ENCODE measurements around the gene NHS.
"Not testable (repeated sequence)": the region's sequence is repeated elsewhere in the genome, so short reads cannot be mapped to it uniquely, and the experiment has no call there.

The NHS gene

DNA sequence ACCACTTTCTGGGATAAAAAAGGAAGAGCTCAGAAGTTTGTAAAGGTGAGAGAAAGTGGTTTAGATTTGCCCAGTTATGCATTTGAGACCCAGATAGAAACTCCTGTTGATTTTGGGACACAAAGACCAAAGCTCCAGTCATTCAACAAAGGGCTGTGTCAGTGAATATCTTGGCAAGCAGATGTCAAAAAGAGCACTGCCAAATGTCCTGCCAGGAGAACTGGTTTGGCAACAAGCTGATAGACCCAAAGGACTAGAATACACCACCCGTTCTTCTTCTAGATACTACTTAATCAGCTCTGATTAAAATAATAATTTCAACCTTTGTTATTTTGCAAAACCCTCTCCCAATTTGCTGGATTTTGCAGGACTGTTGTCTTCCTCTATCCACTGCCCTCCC lies 121.4 kb downstream of the NHS start:
- no peak for DNase-seq (ENCODE audit: low read depth)

- no peak for DNase-seq (ENCODE audit: low read depth)
These were observed 122.2 kb downstream of the NHS start for GRCh38 chrX:17497193-17497592.

DNA sequence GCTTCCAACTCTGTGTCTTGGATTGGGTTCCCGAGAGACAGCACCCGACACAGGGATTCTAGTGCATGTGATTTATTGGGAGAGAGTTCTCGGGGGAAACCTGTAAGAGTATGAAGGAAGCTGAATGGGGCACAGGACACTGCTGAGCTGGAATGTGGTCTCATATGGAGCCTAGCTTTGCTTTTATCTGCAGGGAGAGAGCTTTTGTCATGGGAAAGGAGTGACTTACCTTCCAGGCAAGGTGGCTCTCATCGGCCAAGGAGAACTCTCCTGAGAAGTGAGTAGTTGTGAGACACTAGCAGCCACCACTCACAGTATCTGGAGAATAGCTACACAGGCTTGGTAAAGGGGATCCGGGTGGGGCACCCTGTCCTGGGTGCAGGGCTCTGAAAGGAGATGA lies 124.5 kb downstream of the NHS start:
- DNase-seq (ENCODE audit: low read depth), result no peak

DNA sequence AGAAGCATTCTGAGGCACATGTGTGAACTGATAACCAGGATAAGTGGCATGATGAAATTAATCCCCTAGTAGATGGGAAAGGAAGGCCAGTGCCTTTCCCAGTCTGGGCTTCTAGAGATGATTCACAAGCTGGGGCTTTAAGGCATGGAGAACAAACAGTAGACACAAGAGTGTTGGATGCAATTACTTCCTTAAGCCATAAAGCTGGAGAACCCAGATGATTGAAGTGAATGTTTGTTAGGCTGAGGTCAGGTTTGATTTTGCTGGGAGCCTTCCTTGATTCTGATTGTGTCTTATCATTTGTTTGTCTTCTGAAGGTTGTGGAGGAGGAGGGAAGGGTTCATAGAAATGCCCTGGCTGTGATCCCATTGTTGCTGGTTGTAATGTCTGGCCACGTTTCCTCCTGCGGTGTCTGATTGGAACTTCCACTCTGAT lies 125.2 kb downstream of the NHS start:
- DNase-seq (ENCODE audit: low read depth), result no peak

DNA sequence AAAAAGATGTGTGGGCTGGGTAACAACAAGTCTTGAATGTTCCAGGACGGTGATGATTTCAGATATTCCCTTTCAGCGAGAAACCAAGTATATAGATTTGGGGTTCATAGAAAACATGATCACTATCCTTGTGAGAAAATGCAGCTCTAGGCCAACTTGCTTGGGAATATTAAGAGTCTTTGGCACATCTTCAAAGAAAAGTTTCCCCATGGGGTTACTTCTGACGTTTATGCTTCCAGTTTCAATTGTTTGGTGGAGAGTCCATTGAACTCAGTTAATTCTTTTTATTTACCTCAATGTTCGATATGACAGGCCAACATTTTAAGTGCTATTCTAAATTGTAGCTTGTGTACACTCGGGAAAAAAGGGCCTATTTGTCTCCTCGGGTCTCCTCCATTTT lies 126.7 kb downstream of the NHS start:
- no peak for DNase-seq (ENCODE audit: low read depth)

DNA sequence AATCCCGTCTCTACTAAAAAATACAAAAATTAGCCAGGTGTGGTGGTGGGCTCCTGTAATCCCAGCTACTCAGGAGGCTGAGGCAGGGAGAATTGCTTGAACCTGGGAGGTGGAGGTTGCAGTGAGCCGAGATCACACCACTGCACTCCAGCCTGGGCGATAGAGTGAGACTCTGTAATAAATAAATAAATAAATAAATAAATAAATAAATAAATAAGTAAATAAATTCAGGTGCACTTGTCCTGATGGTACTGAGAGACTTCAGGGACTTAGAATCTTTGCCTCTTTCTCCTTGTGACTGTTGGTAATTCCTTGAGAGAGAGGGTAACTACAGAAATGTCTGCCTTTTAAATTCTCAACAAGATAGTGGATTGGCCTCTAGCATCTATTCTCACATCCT lies 131.4 kb downstream of the NHS start:
- not testable (repeated sequence) for DNase-seq (ENCODE audit: low read depth)

DNA sequence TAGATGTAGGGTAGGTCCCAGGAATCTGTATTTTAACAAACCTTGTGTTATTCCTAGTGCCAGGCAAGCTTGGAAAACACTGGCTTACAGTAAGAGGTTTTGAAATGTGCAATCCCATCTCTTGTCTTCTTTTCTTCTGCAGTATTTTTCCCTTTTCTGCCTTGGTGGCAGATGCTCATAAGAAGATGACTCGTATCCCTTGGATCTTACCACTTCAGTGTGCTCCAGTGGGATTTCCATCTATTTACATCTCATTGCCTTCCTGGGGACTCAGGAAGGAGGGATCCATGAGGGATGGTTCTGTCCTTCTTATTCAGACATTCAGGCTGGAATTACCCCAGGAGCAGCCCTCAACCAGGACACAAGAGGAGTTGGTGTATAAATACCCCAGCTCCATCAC lies 136.6 kb downstream of the NHS start:
- DNase-seq (ENCODE audit: low read depth), result no peak

- no peak for DNase-seq (ENCODE audit: low read depth)
These were observed 144.4 kb downstream of the NHS start for GRCh38 chrX:17519358-17519757.

DNA sequence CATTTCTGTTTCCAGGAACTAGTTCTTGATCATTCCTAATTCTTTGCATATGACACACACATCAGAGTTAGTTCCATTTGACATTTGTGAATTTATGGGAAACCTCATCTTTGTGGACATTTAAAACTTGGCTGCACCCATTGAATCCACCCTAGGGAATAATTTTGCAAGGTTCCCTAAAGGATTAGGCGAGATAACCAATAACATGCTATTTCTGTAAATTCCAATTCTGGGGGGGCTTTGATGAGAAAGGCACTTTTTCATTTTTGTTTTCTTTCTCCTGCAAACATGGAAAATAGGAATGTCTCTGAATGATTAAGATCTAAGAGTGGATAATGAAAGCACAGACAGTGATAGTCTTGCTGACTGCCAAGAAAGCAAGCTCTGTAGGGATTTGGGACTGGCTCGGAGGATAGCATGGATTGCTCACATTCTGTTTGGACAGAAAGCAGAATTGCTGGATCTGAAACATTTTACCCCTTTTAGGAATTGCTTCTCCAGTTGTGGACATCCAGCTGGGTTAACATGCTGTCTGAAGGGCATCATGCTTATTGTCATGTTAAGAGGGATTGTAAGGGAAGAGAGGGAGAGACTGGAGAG lies 145.1 kb downstream of the NHS start:
- DNase-seq (ENCODE audit: low read depth), result no peak

DNA sequence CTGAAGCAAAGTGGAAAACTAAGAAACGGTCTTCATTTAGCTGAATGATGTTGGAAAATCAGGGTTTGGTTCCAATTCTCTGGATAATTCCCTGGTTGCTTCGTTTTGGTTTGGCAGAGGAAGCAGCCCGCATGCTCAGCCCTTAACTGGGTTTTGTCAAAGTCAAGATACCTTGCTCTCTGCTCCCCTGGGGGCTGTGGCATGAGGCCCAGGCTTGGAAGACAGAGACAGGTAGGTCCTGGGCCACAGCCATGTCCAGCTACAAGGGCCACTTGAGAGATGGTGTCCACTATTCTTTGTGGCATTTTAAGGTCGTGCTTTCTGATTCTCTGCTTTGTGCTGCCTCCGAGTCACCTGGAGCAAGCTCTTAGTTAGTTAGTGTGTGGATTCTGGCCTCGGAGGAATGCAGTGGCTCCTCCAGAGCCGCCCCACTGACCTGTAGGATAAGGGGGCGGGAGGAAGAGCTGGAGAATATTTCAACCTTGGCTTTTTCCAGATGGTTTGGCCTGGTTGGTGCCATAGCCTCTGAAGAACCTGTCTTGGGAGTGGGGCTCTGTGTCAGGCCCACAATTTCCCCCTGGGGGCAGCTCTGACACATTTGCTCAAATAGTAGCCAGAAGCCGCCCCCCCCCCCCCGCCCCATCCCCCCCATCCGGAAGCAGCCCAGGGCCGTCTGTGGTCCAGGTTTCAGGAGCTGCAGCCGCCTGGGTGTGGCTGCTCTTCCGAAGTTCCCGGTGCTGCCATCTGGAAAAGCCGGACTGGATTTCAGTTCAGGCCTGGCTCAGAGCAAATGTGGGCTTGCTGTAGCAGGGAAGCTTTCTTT lies 147.1 kb downstream of the NHS start:
- no peak for DNase-seq (ENCODE audit: low read depth)

DNA sequence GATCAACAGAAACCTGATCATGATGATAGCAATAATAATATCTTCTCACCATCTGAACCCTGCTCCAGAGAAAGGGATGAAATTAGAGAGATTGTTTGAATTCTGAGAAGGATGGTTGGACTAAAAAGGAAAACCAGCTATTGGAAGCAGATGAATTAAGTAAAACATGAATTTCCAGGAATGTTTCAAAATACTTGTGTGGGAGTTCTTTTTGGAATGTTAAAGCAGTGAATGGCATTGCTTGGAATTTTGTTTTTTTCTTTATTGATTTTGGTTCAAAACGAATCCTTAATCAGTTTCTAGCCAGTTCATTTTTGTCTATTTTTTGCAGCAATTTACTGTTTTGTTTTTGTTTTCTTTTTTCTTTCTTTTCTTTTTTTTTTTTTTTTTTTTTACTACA lies 150.3 kb downstream of the NHS start:
- no peak for DNase-seq (ENCODE audit: low read depth)

DNA sequence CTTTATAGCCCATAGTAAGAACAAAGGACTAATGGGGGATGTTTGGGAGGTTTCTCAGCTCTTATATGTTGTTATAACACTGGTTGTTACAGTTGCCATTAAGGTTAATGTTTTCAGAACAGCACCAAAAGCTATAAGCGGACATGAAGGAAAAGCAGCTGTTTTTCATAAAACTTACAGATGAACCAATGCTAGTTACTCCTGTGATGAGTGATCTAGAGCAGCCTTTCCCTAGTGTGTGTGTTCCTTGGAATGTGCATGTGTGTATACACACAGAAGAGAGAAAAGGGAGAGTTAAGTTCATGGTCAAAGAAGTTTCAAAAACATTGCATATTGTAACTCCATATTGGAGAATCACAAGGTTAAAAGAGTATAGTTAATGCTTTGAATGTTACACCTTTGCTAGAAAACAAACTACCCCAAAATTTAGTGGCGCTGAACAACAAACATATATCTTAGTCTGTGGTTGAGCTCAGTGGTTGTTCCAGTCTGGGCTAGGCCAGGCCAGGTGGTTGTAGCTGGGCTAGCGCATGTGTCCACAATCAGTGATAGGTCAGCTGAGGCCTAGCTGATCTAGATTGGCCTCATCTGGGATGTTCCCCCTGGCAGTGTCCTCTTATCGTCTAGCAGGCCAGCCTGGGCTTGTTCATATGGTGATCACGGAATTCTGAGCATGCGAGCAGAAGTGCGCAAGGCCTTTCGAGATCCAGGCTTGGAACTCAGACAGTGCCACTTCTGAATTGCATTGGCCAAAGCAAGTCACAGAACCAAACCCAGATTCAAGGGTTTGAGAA lies 151.0 kb downstream of the NHS start:
- no peak for DNase-seq (ENCODE audit: low read depth)

DNA sequence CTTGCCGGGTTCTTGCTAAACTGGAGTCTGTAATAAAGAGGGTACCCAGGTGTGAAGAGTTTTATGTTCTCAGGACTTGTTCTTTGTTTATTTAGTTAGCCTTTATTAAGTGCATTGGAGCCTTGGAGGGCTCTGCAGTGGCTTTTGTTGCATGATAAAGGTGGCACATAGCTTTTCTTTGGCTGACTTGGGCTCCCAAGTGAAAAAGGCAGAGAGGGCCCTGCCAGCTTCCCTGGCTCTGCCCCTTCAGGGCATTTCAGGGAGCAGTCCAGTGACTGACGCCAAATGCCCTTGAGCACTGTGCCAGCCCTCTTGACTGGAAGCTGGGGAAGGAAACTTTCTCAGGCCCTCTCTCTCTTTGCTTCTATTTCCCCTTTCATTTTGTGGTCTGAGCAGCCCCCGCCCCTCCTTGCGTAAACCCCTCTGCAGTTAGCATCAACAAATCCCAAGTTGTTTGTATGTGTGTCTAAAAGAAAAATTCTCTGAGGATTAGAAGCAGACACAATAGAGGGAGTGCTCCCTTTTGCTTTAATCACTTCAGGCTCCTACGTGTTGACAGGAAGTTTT lies 152.2 kb downstream of the NHS start:
- DNase-seq (ENCODE audit: low read depth), result no peak

- no peak for DNase-seq (ENCODE audit: low read depth)
These were observed 152.9 kb downstream of the NHS start for GRCh38 chrX:17527922-17528321.

GRCh38 chrX:17529151-17529745 lies 154.2 kb downstream of the NHS start:
- DNase-seq (ENCODE audit: low read depth), result no peak

DNA sequence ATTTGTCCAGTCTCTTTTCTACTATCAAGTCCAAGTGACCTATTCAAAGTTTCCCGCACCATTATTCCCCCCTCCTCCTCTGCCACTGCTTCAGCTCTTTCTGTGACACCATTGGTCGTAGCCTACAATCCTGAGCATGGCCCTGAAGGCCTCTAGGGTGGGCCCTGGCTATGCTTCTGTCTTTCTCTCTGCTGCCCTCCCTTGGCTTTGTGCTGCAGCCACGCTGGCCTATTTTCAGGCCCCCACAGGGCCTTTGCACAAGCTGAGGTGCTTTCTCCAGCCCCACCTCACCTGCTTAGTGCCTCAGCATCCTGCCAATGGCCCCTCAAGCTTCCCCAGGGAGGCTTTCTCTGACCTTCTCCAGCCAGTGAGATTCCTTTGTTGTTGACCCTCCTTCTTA lies 156.5 kb downstream of the NHS start:
- no peak for DNase-seq (ENCODE audit: low read depth)

DNA sequence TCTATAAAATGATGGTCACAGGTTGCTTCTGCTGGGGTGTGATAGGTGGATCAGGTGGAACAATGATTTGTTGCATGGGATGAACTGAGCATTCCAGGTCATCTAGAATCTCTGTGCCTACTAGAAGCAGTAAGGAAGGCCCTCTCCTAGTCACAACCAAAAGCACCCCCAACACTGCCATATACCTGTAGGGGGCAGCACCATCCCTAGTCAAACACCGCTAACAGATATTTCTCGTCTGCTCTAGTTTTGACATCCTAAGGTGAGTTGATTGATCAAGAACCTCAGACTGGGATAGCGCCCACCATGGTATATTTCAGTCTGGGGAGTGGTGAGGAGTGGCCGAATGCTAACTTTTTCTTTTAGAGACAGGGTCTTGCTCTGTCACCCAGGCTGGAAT lies 160.2 kb downstream of the NHS start:
- DNase-seq (ENCODE audit: low read depth), result no peak

DNA sequence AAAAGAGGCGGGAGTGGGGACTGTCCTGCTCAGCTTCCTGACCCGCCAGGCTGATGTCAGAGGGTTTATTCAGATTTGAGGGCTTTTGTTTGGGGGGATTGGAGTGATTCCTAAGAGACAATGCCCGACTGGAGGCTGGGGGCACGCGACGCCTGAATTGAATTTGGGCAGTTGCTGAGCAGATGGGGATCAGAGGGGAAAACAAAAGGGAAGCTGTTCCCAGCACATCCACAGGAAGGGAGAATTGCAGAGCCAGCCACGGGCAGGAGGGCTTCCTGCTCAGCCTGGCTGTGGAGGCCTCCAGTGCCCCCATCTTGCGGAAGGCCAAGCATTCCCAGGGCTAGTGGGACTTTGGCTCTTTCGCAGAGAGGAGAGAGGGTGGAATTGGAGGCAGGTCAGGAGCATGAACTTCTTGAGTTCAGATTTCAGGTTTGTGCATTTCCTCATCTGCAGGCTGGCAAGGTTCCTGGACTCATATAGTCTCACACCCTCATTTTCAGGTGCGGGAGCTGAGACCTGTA lies 162.8 kb downstream of the NHS start:
- no peak for DNase-seq (ENCODE audit: low read depth)

DNA sequence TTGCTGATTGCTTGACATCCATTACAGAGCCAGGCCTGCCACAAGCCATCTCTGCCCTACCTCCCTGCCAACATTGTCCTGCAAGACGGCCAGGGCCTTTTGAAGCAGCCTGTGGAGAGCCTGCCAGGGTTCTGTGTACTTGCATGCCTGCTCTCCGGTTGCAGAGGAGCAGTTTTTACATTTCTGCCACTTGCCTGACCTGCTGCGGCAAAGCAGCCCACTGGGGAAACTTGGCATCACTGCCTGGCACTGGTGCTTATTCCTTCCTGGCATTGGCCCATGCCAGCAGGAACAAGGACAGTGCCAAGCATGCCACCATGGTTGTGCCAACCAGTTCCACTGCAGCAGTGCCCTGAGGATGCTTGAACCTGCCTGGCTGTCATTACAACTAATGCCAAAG lies 167.1 kb downstream of the NHS start:
- DNase-seq (ENCODE audit: low read depth), result no peak

DNA sequence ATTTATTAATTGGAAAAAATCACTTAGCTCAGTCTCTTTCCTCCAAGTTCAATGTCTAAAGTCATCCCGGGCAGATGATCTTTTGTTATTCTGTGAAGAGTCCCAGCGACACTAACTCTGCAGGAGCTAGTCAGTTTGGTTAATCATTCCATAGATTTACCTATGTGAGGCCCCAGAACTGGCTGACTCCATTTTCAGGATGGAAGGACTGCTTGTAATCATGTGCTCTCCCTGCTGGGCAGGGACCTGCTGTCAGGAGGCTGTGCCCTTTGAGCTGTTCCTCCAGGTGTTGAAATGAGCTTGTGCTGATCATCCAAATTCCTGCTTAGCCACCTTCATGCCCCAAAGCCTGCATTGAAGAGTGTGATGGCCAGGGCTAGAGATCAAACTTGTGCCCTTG lies 169.8 kb downstream of the NHS start:
- DNase-seq (ENCODE audit: low read depth), result no peak

- no peak for DNase-seq (ENCODE audit: low read depth)
These were observed 171.4 kb downstream of the NHS start for GRCh38 chrX:17546356-17546755.

GRCh38 chrX:17547658-17548057 lies 172.7 kb downstream of the NHS start:
- DNase-seq (ENCODE audit: low read depth), result no peak

Data from stimulated activated CD8-positive, alpha-beta memory T cell treated with anti-CD3 and anti-CD28 coated beads, Interleukin-12 subunit alpha, Interleukin-12 subunit beta, amount 100 ng/mL, for 4 hours (primary cell).